Esophagus muscularis mucosa (tissue), 4 donors: ENCODE measurements around the gene HEXIM2. TPM values are rescaled to one million over a fixed set of nuclear protein-coding genes. Genes with fewer than 3 reads are reported as not detected.

Experiments used
- DNase-seq: peaks from one replicate; pipeline ENCODE4 v3.0.0-alpha.2; 2017; ENCODE audit errors: extremely low spot score
- H3K27ac ChIP-seq, 4 donors: fragments of 200-600 bp; sonication (generic); replicated peaks in 1 of 4; 1 replicate in 3 of 4; 2 replicates in 1 of 4; pipeline ENCODE4 v1.5.1; 2016 to 2019; ENCODE audit warnings: mild to moderate bottlenecking in 1 of 4
- H3K27me3 ChIP-seq, 4 donors: fragments of 200-600 bp; sonication (generic); one replicate each; pipeline versions ENCODE4 v1.5.1 to v1.6.0; 2016 to 2019
- H3K36me3 ChIP-seq, 4 donors: fragments of 200-600 bp; sonication (generic); one replicate each; pipeline ENCODE4 v1.5.1; 2016 to 2019
- H3K4me1 ChIP-seq, 4 donors: fragments of 200-600 bp; sonication (generic); one replicate each; pipeline ENCODE4 v1.5.1; 2016 to 2019
- H3K4me3 ChIP-seq, 4 donors: fragments of 200-600 bp; sonication (generic); 1 replicate in 2 of 4; 2 replicates in 2 of 4; pipeline ENCODE4 v1.5.1; 2016 to 2019; ENCODE audit warnings: mild to moderate bottlenecking in 4 of 4, moderate library complexity in 1 of 4
- H3K9me3 ChIP-seq, 4 donors: fragments of 200-600 bp; sonication (generic); 1 replicate in 3 of 4; 2 replicates in 1 of 4; pipeline ENCODE4 v1.5.1; 2016 to 2019
- CTCF ChIP-seq, 3 experiments: fragments of 200-600 bp in 2 of 3; fragments of 450-650 bp in 1 of 3; sonication (generic) in 2 of 3; IDR thresholded peaks; one replicate each; pipeline ENCODE4 v1.5.1; 2017 to 2019; ENCODE audit warnings: antibody characterized with exemption in 3 of 3, mild to moderate bottlenecking in 2 of 3, moderate library complexity in 1 of 3
- EP300 ChIP-seq: sonication (generic); formaldehyde crosslinking; IDR thresholded peaks from one replicate; pipeline ENCODE4 v1.6.1; 2017; ENCODE audit warnings: antibody characterized with exemption
- POLR2A ChIP-seq: fragments of 450-650 bp; IDR thresholded peaks from one replicate; pipeline ENCODE4 v1.6.1; 2017; ENCODE audit warnings: antibody characterized with exemption, moderate library complexity, mild to moderate bottlenecking, low read depth
- POLR2AphosphoS5 ChIP-seq, 2 donors: sonication (generic); formaldehyde crosslinking; IDR thresholded peaks; one replicate each; pipeline ENCODE4 v1.6.1; 2017; ENCODE audit warnings: antibody characterized with exemption in 2 of 2
- WGBS: methylation state at CpG from one replicate; pipeline ENCODE4 v1.1.5; 2018; 5-methylcytosine and 5-hydroxymethylcytosine counted together
- intact Hi-C: fragments of 100-400 bp; cut with DNase I; formaldehyde crosslinking; loops from one replicate; pipeline ENCODE4 v1.15.1; 2023
- total RNA-seq, 4 donors: library from RNA; depleted of rRNA; stranded (reverse); fragments of >200 nt; gene quantifications; one replicate each; pipeline versions ENCODE4 v1.1.0 to v1.2.1, GENCODE V29; 2016

The HEXIM2 gene
- total RNA-seq, 4 donors from 2014 or later: 4.0 to 8.4 (median 7.0) TPM

GRCh38 chr17:45149669-45150664 is 11.7 kb upstream of the HEXIM2 start:
- Histone ChIP-seq H3K27ac (peak overlapping the region; percentile 93 to 97 (median 96)), H3K4me1 (peaks cover 41 to 70% (median 64%) of the 10 kb centered on the region in 4 donors), H3K27me3 (no peaks in the 10 kb centered on the region), H3K4me3 (peak overlapping the region; percentile 68 to 80 (median 72)), H3K9me3 (no peaks in the 10 kb centered on the region), H3K36me3 (no peaks in the 10 kb centered on the region)
- no peak for TF ChIP-seq CTCF (IDR thresholded peaks at IDR 0.05)
- no peak for TF ChIP-seq EP300
- TF ChIP-seq POLR2AphosphoS5 (IDR thresholded peaks at IDR 0.05): peak; percentile 48 to 65
- intact Hi-C loops: no loop called here
- DNase-seq: no peak
- WGBS: under 1% methylated on average over 40 of the region's 56 CpGs

GRCh38 chr17:45150911-45151809 is 10.5 kb upstream of the HEXIM2 start:
- Histone ChIP-seq H3K9me3 (no peaks in the 10 kb centered on the region), H3K4me3 (peak overlapping the region; percentile 68 to 80 (median 72)), H3K36me3 (no peaks in the 10 kb centered on the region), H3K4me1 (peaks cover 41 to 70% (median 64%) of the 10 kb centered on the region in 4 donors), H3K27me3 (no peaks in the 10 kb centered on the region), H3K27ac (peak overlapping the region; percentile 93 to 97 (median 96))
- intact Hi-C loops: no loop called here
- no peak for DNase-seq
- WGBS: 32% methylated on average over 8 of the region's 8 CpGs
- no peak for TF ChIP-seq CTCF (IDR thresholded peaks at IDR 0.05)

- DNase-seq: no peak
- H3K36me3 ChIP-seq: no peaks in the 10 kb centered on the region
- intact Hi-C loops: loop anchor here (5.0 kb wide), 1 partner anchor 42 kb away; no protein-coding TSS in a partner anchor
- TF ChIP-seq CTCF (IDR thresholded peaks at IDR 0.05) (no peak), POLR2AphosphoS5 (IDR thresholded peaks at IDR 0.05) (no peak), EP300 (no peak), POLR2A (no peak)
- 94% methylated on average over 4 of the region's 4 CpGs for WGBS
- peak overlapping the region; percentile 12 to 44 (median 20) for H3K27ac ChIP-seq
- H3K27me3 ChIP-seq: no peaks in the 10 kb centered on the region
- H3K9me3 ChIP-seq: no peaks in the 10 kb centered on the region
- H3K4me3 ChIP-seq: no peak overlapping the region
- H3K4me1 ChIP-seq: peaks cover 61 to 93% (median 89%) of the 10 kb centered on the region in 4 donors
These were observed 6.6 kb upstream of the HEXIM2 start for GRCh38 chr17:45155029-45155428.

GRCh38 chr17:45155483-45155882 is 6.2 kb upstream of the HEXIM2 start:
- Histone ChIP-seq H3K4me1 (peaks cover 63 to 95% (median 92%) of the 10 kb centered on the region in 4 donors), H3K27ac (peak overlapping the region; percentile 12 to 44 (median 17)), H3K4me3 (no peak overlapping the region), H3K27me3 (no peaks in the 10 kb centered on the region), H3K9me3 (no peaks in the 10 kb centered on the region), H3K36me3 (no peaks in the 10 kb centered on the region)
- intact Hi-C loops: loop anchor here (5.0 kb wide), 1 partner anchor 42 kb away; no protein-coding TSS in a partner anchor
- WGBS: 100% methylated on average over 2 of the region's 2 CpGs
- DNase-seq: no peak
- no peak for TF ChIP-seq CTCF (IDR thresholded peaks at IDR 0.05)
- TF ChIP-seq POLR2A: no peak
- TF ChIP-seq EP300: no peak
- no peak for TF ChIP-seq POLR2AphosphoS5 (IDR thresholded peaks at IDR 0.05)
